Pancreas (tissue), 10 donors: ENCODE results near the gene OR4D6. TPM values are rescaled to one million over a fixed set of nuclear protein-coding genes. Genes with fewer than 3 reads are reported as not detected.

Source experiments
- ATAC-seq, 4 donors: fragments of 200-7000 bp; cut with Tn5 transposase; one replicate each; pipeline versions ENCODE4 v1.8.0 to v1.9.1; 2020; ENCODE audit warnings: mild to moderate bottlenecking in 4 of 4, moderate library complexity in 4 of 4
- DNase-seq, 6 donors: peaks; one replicate each; pipeline ENCODE4 v3.0.0-alpha.2; 2020
- FAIRE-seq: peaks from 2 replicates; lab custom pipeline; 2012; peaks lifted over from hg19 to GRCh38; lab: Jason Lieb, UNC
- H3K27ac ChIP-seq, 4 donors: fragments of 200-600 bp; sonication (generic); 1 replicate in 3 of 4; 2 replicates in 1 of 4; pipeline versions ENCODE4 v1.5.0 to v1.8.0; 2020
- H3K27me3 ChIP-seq, 4 donors: fragments of 200-600 bp; one replicate each; pipeline ENCODE4 v1.8.0; 2021
- H3K36me3 ChIP-seq, 3 donors: fragments of 200-600 bp; sonication (generic) in 1 of 3; one replicate each; pipeline versions ENCODE4 v1.5.0 to v1.8.0; 2020 to 2021
- H3K4me1 ChIP-seq, 3 donors: fragments of 200-600 bp; one replicate each; pipeline ENCODE4 v1.8.0; 2021
- H3K4me3 ChIP-seq, 4 donors: fragments of 200-600 bp; sonication (generic) in 2 of 4; one replicate each; pipeline versions ENCODE4 v1.5.0 to v1.8.0; 2020 to 2021
- H3K9me3 ChIP-seq, 4 donors: fragments of 200-600 bp; one replicate each; pipeline ENCODE4 v1.8.0; 2021
- WGBS, 2 donors: extraction: QIAGEN DNeasy Blood & Tissue Kit; methylation state at CpG; one replicate each; pipeline ENCODE4 v1.1.7; 2013; 5-methylcytosine and 5-hydroxymethylcytosine counted together
- intact Hi-C, 3 donors: fragments of 100-400 bp; cut with DNase I; formaldehyde crosslinking; loops; one replicate each; pipeline versions ENCODE4 v1.11.1 to v1.14.2; 2022
- polyA plus RNA-seq, 2 donors: library from polyadenylated mRNA; stranded (reverse); fragments of 200-250 nt; gene quantifications; one replicate each; pipeline ENCODE4 v1.2.3, GENCODE V29; 2013
- total RNA-seq, 6 donors: library from RNA; stranded (reverse); fragmentation: NEBNext Ultra II Directional in 4 of 6; extraction: Animal tissue kit (Norgen Biotek cat#: 25700) in 4 of 6; gene quantifications; one replicate each; pipeline versions ENCODE4 v1.2.1 to v1.2.4, GENCODE V29; 2021 to 2023
- TF ChIP-seq, protein P1 (sequence below), 4 donors: fragments of 200-600 bp; sonication (generic) in 3 of 4; IDR thresholded peaks; one replicate each; pipeline versions ENCODE4 v1.5.0 to v1.8.0; 2021; ENCODE audit warnings: antibody characterized with exemption in 4 of 4
- donor health status: healthy with polysubstance abuse.
- donor health status: DM: no; HTN: no; CAD: no; lungs with moderate emphysema.
- donor health status: DM: no; HTN: no; CAD: no.
- donor health status: control.
- donor health status: control.
- donor health status: Bipolar disorder and iron deficiency.
- donor health status: DM: yes; HTN: yes; CAD: no.
- donor health status: DM: no; HTN: no; CAD: no.
- donor health status: DM: no; HTN: no; CAD: no.
- donor health status: DM: yes; HTN: yes; CAD: no.

Gene OR4D6
- total and polyA plus RNA-seq, 8 donors, result not detected

DNA sequence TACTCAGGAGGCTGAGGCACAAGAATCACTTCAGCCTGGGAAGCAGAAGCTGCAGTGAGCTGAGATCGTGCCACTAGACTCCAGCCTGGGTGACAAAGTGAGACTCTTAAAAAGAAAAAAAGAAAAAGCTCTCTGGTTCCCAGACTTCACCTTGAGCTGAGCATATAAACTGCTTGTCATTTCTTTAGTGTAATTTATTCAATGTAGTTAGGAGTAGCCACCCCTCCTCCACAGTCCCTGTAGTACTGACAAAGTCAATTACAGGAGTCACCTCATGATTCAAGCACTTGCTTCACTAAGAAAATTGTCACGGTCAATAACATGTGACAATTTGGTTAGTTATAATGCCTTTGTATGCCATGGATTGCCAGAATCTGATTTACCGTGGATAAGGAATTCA is 23.6 kb downstream of the OR4D6 start:
- ATAC-seq, result no peak
- FAIRE-seq, result no peak

DNA sequence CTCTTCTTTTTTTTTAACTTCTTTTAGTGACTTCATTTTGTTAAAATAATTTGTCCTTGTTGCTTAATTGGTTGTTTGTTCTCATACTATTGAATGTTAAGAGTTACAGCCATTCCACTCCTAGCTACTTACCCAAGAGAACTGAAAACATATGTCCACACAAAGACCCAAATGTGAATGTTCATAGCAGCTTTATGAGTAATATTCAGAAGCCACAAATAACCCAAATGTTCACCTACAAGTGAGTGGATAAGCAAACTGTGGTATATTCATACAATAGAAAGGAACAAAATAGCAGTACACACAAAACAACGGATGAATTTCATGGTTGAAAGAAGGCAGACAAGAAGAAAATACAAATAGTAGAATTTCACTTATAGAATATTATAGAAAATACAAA is 45.2 kb downstream of the OR4D6 start:
- no peak for ATAC-seq
- no peaks in the 10 kb centered on the region for H3K9me3 ChIP-seq
- TF ChIP-seq, protein P1, sequence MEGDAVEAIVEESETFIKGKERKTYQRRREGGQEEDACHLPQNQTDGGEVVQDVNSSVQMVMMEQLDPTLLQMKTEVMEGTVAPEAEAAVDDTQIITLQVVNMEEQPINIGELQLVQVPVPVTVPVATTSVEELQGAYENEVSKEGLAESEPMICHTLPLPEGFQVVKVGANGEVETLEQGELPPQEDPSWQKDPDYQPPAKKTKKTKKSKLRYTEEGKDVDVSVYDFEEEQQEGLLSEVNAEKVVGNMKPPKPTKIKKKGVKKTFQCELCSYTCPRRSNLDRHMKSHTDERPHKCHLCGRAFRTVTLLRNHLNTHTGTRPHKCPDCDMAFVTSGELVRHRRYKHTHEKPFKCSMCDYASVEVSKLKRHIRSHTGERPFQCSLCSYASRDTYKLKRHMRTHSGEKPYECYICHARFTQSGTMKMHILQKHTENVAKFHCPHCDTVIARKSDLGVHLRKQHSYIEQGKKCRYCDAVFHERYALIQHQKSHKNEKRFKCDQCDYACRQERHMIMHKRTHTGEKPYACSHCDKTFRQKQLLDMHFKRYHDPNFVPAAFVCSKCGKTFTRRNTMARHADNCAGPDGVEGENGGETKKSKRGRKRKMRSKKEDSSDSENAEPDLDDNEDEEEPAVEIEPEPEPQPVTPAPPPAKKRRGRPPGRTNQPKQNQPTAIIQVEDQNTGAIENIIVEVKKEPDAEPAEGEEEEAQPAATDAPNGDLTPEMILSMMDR (IDR thresholded peaks at IDR 0.05), result no peak
- FAIRE-seq, result no peak
- intact Hi-C loops, result no loop called here
- H3K36me3 ChIP-seq, result no peaks in the 10 kb centered on the region
- H3K27ac ChIP-seq, result no peak overlapping the region
- 34 to 79% methylated on average over 1 of the region's 1 CpG for WGBS, 2 donors
- H3K27me3 ChIP-seq, result no peaks in the 10 kb centered on the region
- no peaks in the 10 kb centered on the region for H3K4me1 ChIP-seq
- DNase-seq, result no peak
- no peak overlapping the region for H3K4me3 ChIP-seq

More for the DNA sequence above, 23.6 kb downstream of the OR4D6 start:
- H3K27ac ChIP-seq, result no peak overlapping the region
- H3K36me3 ChIP-seq, result no peaks in the 10 kb centered on the region
- peaks cover 0 to 4% (median 0%) of the 10 kb centered on the region in 3 donors for H3K4me1 ChIP-seq
- no peak for DNase-seq
- 76 to 79% methylated on average over 3 of the region's 3 CpGs for WGBS, 2 donors
- TF ChIP-seq, protein P1 (IDR thresholded peaks at IDR 0.05), result no peak
- no peaks in the 10 kb centered on the region for H3K9me3 ChIP-seq
- H3K27me3 ChIP-seq, result no peaks in the 10 kb centered on the region
- no peak overlapping the region for H3K4me3 ChIP-seq
- intact Hi-C loops, result no loop called here

DNA sequence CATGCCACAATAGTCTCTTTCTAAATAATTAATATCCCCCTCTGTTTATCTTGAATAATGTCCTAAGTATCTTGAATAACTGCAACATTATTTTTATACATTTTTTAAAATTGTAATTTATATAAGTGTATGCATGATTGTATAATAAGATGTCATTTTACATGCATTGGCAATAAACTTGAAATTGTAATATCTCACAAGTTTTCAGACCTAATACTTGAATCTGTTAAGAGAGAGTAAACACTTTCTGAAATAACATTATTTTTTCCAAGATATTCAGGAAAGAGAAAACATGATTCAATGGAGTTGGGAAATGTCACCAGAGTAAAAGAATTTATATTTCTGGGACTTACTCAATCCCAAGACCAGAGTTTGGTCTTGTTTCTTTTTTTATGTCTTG is 46.5 kb downstream of the OR4D6 start, which contains the start of gene OR4D11:
Gene OR4D11 (plus strand): TSS at position 301 of the 400 bp plus-strand sequence. CDS start 0 bp downstream, at position 301.
- H3K4me1 ChIP-seq, result no peaks in the 10 kb centered on the region
- H3K36me3 ChIP-seq, result no peaks in the 10 kb centered on the region
- no peak within 1 kb of the TSS for H3K27ac ChIP-seq
- H3K9me3 ChIP-seq, result no peaks in the 10 kb centered on the region
- DNase-seq (no peak), FAIRE-seq (no peak), ATAC-seq (no peak)
- intact Hi-C loops, result no loop called here
- H3K27me3 ChIP-seq, result no peaks in the 10 kb centered on the region
- H3K4me3 ChIP-seq, result no peak within 1 kb of the TSS
- TF ChIP-seq, protein P1 (IDR thresholded peaks at IDR 0.05), result no peak

Other genes with a start within 250 kb of the OR4D6 start
- gene MPEG1, start 244.0 kb upstream of the OR4D6 start, total RNA-seq, result 1 to 10 TPM in 5 of 6 donors, under 1 TPM in 1; 0.51 to 7.1 (median 3.4) TPM
- under 1 TPM; 0.68 to 0.92 TPM for gene MPEG1, start 244.0 kb upstream of the OR4D6 start, polyA plus RNA-seq
- not detected for gene OR5AN1, start 98.1 kb upstream of the OR4D6 start, total RNA-seq
- gene OR5AN1, start 98.1 kb upstream of the OR4D6 start, polyA plus RNA-seq, result not detected
- gene OR5A2, start 30.5 kb upstream of the OR4D6 start, total RNA-seq, result not detected
- gene OR5A2, start 30.5 kb upstream of the OR4D6 start, polyA plus RNA-seq, result under 1 TPM in 1 of 2 donors, not detected in 1; under 0.01 TPM
- not detected for gene OR5A1, start 20.5 kb upstream of the OR4D6 start, total RNA-seq
- not detected for gene OR5A1, start 20.5 kb upstream of the OR4D6 start, polyA plus RNA-seq
- not detected for gene OR4D10, start 16.4 kb downstream of the OR4D6 start, total RNA-seq
- not detected for gene OR4D10, start 16.4 kb downstream of the OR4D6 start, polyA plus RNA-seq
- gene OR4D11, start 46.6 kb downstream of the OR4D6 start, total RNA-seq, result not detected
- not detected for gene OR4D11, start 46.6 kb downstream of the OR4D6 start, polyA plus RNA-seq
- gene OR4D9, start 54.6 kb downstream of the OR4D6 start, total RNA-seq, result not detected
- gene OR4D9, start 54.6 kb downstream of the OR4D6 start, polyA plus RNA-seq, result not detected
- 10 to 100 TPM; 32.8 to 39.7 (median 35.8) TPM for gene OSBP, start 158.8 kb downstream of the OR4D6 start, total RNA-seq
- 10 to 100 TPM; 12.4 to 23.5 TPM for gene OSBP, start 158.8 kb downstream of the OR4D6 start, polyA plus RNA-seq
- gene PATL1, start 212.1 kb downstream of the OR4D6 start, total RNA-seq, result 10 to 100 TPM in 2 of 6 donors, 1 to 10 TPM in 4; 6.5 to 12.9 (median 8.1) TPM
- 1 to 10 TPM; 4.5 to 6.8 TPM for gene PATL1, start 212.1 kb downstream of the OR4D6 start, polyA plus RNA-seq